ENCODE data around the gene TUB.

TUB gene

GRCh38 chr11:8109675-8110074 is 28.7 kb downstream of the TUB start:
- DNase-seq, result no peak

GRCh38 chr11:8110396-8110795 is 29.4 kb downstream of the TUB start:
- DNase-seq, result no peak

- DNase-seq, result no peak
These were observed 30.6 kb downstream of the TUB start for GRCh38 chr11:8111636-8112035.

DNA sequence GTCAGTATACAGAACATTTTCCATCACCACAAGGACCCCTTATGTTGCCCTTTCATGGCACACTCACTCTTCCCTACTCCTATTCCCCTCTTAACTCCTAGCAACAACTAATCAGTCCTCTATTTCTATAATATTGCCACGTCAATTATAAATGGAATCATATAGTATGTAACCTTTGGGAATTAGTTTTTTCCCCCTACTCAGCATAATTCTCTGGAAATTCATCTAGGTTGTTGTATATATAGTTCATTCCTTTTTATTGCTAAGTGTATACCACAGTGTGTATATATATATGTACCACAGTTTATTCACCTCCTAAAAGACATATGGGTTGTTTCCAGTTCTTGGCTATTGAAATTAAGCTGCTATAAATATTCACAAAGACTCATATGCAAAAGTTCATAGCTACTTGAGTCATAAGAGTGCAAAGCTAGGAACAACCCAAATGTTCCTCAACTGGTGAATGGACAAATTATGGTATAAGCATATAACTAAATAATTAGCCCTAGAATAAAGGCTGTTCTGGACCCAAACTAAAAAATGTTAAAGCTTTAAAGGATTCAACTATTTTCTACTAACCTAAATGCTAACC is 41.3 kb downstream of the TUB start:
- no peak for DNase-seq

GRCh38 chr11:8126649-8127289 is 45.8 kb downstream of the TUB start:
- DNase-seq, result no peak

GRCh38 chr11:8127447-8127846 is 46.4 kb downstream of the TUB start:
- no peak for DNase-seq

- no peak for DNase-seq
These were observed 57.5 kb downstream of the TUB start for GRCh38 chr11:8138526-8138925.

- no peak for DNase-seq
These were observed 68.7 kb downstream of the TUB start for GRCh38 chr11:8149726-8150125.

Data from amniotic stem cell (primary cell).